ENCODE data around the gene PAGE1.
A peak's percentile ranks its signal among the peaks of the same experiment; 100 is the strongest.
"Not testable (repeated sequence)": the region's sequence is repeated elsewhere in the genome, so short reads cannot be mapped to it uniquely, and the experiment has no call there.

Gene PAGE1, protein sequence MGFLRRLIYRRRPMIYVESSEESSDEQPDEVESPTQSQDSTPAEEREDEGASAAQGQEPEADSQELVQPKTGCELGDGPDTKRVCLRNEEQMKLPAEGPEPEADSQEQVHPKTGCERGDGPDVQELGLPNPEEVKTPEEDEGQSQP

DNA sequence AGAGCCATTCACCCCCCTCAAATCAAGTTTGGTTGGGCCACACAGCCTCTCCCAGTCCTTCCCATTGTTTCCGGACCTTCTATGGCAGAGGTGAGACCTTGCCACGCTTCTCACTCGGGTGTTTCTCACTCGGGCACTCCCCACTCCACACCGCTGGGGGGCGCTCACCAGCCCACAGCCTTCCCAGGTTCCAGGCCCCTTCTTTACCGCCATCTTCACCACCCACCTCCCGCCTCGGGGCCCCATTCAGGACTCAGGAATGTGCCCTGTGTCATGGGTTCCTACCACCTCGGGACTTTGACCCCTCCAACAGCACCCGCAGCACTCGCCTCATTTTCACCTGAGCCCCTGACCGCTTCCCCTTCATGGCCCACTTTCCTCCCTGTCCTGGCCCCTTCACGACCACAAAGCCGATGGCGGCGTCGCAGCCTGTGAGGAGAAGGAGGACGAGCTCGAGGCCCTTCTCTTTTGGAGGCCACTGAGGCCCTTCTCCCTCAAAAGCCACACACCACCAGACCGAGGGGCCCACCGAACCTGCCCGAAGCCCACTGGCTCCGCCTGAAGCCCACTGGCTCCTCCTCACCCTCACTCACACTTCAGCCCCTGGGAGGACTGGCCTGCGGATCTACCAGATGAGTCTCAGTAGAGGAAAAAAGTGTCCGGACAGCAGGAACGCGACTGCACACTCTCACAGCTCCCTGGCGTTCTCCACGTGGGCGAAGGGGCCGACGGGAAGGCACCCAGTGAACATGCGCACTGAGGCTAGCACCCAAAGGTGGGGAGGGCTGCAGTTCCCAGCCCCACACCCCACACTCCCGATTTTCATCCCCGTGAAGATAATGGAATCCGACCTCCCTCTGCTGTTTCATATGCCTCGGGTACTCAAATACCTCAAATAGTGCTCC, at the start of gene PAGE1:
Gene PAGE1 (minus strand): TSS at position 709 of the 905 bp plus-strand sequence. CDS start 1,214 bp downstream, outside the sequence.
- no peak for DNase-seq

DNA sequence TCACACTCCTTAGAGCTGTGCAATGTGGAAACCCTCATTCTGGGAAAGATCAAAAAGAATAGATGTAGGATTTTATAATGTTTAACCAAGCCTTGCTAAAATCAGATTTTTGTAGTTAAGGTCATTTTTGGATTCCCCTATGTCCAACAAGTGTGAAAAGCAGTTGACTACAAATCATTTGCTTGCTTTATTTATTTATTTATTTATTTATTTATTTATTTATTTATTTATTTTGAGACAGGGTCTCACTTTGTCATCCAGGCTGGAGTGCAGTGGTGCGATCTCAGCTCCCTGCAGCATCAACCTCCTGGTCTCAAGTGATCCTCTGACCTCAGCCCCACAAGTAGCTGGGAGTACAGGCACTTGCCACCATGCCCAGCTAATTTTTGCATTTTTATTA, 45.7 kb upstream of the PAGE1 start:
- not testable (repeated sequence) for DNase-seq

DNA sequence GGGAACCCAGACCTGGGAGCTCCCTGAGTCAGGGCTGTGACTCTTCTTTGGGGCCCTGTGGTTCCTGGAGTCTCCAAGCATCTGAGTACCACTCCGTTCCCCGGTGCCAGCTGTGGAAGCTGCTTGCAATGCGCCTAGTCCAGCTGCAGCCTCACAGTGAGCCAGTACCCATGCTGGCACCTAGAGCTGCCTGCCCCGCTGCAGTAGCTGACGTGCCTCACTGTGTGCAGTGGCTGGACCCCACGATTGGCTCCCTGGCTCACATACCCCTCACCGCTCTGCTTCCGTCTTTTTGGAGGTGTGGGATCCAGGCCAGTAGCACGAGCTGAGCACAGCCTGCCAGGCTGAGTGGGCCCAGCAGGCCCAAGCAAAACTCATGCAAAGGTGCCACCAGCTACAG, 32.1 kb upstream of the PAGE1 start:
- DNase-seq: no peak

DNA sequence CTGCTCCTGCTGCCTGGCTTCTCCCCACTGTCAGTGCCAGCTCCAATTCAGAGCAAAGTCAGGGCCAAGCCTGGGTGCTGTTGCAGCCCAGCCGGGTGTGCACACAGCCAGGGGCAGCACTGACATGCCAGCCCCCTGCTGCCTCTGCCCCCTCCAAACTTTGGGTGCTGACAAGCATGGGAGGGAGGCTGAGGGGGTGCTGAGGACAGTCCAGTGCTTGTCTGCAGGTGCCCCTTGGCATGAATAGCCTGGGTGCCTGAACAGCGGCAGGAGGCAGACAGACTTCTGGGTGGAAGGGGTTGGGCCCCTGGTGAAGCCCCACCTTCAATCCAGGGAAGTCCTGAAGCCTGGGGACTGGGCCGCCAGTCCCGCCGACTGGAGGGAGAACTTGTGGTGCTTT, 31.2 kb upstream of the PAGE1 start:
- DNase-seq: no peak

DNA sequence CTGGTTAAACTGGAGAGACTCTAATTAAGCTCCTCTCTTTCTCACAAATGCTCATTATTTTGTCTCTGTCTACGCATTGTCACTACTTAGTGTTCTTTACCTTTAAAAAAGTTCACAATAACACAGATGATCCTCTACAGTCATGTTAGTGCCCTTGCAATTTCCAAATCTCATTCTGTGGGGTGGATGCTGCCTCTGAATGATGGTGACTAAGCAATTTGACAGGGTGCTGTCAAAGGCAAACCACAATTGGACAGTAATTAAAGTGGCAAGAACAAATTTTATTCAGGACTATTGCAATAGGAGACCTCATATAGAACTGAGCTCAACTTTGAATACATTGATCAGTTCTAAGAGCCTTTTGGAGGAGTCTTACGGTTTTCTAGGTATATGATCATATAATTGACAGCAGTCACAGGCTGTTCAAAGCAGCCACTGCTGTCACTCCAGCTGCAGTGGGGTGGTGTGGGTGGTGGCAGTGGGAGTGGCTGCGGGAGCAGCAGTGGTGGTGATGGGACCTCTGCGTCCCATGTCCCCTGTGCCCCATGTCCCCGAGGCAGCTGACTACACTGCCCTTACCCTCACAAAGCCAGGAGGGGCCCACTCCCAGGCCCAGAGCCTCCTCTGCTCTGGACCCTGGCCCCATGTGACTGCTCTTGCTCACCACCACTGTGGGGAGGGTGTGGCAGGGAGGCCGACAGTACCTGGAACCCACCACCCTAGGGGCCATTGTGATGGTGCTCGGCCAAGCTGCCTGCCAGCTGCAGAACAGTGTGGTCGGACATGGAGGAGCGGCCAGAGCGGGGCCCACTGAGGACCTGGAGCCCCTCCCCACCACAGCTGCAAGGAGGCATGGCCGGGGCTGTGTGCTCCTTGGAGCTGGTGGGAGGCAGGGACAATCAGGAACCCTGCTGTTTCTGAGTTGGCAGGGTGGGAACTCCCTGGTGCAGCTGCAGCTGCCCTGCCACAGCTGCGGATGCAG, 30.4 kb upstream of the PAGE1 start:
- DNase-seq: no peak

DNA sequence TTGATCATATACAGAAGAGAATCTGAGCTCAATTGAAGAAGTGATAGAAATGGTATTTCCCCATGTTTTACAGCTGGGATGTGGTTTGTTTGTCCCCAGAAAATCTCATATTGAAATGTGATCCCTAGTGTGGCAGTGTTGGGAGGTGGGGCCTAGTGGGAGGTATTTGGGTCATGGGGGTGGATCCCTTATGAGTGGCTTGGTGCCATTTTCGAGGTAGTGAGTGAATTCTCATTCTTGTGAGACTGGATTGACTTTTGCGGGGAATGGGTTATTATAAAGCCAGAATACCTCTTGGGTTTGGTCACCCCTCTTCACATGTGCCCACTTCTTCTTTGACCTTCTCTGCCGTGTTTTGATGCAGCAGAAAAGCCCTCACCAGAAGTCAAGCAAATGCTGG, 29.6 kb upstream of the PAGE1 start:
- no peak for DNase-seq

DNA sequence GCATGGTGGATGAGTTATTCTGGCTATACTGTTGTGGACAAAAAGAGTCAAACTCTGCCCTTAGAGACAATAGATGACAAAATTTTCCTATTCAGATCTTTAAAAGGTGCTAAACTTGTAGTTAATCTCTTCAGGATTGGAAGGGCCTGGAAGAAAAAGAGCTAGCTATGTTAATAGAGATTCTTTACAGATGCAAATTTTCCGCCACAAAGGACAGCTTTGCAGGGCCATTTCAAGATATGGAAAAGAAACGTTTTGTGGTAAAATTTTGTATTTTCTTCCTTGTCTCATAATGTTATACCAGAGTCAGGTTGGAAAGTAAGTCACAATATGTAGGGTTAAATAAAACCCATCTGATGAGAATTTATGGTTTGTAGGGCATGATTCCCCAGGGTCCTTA, 24.3 kb upstream of the PAGE1 start:
- not testable (repeated sequence) for DNase-seq

DNA sequence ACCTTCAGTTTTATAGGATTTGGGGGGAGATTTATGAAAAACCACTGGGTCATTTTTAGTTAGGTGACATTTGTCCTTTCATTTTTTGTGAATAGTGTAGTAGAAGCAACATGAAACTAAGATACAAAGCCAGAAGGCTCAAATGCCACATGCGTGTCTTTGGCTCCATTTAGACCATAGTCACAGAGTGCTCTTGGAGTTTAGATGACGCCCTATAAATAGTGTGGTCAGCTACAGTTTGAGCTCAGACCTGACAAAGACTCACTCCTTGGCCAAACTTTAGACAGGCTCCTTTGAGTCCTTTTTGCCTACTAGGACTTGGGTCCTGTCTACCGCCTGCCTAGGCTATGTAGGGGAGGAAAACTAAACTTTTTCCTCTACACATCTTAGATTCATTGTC, 16.8 kb upstream of the PAGE1 start:
- no peak for DNase-seq

DNA sequence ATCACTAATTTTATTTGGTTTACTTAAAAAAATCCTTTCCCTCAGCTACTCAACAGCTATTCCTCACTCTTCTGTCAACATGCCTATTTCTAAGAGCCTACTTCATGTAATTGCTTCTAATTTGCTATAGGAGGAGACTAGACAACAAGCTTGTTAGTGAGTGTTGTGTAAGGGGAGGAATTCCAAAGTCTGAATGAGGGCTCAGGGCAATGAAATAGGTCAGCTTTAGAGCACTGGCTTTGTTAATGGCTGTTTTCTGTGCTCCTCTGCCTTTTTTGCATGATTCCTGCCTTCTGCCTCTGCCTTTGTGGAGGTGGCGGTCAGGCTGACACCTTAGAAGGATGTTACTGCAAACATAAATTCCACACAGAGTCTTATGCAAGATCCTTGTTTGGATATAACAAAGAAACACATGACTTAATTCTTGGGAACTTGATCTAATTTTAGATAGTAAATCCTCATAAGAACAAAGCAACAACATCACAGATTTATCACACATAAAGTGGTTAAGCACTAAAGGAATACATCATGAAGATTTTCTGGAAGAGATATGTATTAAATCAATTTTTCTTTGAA, 15.0 kb upstream of the PAGE1 start:
- peak in 1 of 2 experiments; percentile 18 for DNase-seq

DNA sequence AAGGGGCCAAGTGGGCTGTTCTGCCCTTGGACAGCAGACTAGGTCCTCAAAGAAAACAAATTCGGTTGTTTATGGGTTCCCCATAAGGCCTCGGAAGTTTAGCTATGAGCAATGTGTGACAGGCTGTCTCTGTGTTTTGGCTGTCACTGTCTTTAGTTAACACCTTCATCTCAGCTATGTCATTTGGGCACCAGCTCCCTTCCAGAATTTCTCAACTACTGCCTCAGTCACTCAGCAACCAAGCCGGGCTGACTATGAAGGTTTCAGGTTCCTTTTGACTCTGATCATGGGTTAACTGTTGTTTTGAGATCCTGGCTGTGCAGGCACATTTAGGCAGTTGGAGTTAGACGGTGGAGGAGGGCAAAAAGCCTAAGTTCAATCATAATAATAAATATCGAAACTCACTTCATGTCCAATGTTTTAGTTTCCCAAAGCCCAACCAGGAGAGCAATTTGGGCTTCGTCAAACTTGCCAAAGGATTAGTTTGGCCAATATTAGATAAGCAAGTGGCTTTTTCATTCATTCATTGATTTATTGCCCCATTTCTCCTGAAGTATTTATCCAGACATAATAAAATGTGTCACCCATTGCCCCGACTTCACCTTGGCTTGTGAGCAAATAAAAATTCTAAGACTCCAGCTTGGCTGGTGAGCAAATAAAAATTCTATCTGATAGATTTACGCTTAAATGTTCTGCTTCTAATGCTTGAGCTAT, 9.1 kb upstream of the PAGE1 start:
- DNase-seq: no peak

DNA sequence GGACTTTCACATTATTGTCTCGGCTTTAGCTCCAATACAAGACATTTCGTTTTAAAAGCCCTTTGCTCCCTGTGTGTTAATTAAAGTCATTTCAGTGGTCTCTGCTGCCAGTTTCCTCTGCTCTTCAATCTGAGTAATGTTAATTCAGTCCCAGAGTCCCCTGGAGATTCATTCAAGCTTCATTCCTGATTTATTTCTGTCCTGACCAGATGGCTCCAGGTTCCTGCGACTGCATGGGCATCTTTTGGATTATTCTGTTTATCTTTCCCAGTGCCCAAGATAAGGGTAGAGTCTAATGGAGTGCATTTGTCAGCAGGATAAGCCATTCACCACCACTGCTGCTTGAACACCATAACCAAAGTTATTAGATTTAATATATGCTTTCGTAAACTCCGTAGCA, 6.1 kb upstream of the PAGE1 start:
- no peak for DNase-seq

DNA sequence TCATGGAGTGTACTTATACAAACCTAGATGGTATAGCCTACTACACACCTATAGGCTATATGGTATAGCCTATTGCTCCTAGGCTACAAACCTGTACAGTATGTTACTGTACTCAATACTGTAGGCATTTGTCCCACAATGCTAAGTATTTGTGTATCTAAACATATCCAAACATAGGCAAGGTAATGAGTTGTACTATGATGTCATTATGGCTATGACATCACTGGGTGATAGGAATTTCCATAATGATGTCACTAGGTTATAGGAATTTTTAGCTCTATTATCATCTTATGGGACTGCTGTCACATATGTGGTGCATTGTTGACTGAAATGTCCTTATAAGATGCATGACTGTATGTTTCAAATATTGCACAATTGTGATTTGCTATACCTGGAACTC, 5.5 kb upstream of the PAGE1 start:
- no peak for DNase-seq

DNA sequence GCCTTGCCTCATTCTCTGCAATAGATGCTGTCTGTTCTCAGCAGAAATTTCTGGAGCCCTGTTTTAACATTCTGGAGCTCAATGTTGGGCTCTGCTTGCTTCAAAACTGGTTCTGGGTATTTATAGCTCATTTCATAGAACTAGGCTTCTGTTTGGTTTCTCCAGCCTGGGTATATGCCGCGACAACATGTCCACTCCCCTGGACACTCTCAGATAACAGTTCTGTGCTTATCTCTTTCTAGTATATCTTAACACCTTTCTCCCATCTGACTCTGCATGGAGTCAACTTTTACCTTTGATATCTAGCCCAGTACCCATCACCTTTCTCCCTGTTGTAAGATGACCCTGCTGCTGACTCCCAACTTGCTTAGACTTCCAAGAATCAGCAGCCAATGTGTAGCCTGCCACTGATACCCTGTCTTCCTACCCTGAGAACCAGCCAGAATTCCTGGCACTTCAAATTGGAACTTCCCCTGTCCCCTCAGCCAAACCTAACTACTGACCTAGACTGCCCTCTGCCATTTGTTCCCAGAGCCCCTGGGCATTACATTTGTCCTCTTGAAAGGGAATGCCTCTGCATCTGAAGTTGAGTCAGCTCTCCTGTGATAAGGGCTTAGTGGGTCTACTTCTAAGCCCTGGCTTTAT, 20.6 kb downstream of the PAGE1 start:
- DNase-seq: no peak

DNA sequence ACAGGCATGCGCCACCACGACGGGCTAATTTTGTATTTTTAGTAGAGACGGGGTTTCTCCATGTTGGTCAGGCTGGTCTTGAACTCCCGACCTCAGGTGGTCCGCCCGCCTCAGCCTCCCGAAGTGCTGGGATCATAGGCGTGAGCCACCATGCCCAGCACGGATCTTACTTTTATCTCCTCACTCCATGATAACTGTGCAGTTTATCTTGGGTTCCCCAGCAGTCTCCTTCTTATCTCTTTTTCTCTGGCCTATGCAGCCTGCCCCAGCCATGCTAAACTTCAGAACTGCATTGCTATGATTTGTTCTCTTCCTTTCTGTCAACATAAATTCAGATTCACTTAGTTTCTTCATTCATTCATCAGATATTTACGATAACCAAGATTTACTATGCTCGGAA, 22.4 kb downstream of the PAGE1 start:
- DNase-seq: no peak

DNA sequence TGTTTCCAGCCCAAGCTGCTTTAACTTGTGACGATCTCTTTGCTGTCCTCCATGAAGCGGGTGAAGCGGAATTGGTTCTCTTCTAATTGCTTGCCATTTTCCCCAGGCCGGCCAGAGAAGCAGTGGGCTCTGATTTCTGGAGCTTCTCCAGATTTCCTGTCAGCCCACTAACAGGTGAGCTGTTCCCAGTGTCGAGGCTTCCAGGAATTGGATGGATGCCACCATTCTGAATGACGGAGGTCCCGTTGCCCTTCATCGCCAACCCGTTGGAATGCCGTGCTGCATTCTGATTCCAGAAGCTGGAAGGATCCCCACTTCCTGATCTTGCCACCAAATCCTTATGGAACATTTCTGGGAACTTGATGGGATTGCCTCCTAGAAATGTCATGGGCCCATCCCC, 31.0 kb downstream of the PAGE1 start:
- no peak for DNase-seq

DNA sequence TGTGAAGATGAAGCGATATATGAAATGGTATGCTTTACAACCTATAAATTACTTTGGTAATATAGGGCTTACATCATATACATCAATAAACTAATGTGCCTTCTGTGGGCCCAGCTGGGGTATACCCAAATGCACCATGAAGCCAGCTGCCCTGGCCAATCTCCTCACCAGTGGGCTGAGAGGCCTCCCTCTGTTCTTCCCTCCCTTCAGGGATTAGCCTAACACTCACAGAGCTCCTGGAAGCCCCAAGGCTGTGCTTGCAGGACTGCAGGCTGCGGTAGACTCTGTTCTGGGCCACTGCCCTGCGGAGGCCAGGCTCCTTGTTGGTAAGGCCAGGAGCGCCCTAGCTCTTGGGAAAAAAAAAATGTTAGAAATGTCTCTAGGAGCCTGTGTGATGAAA, 33.9 kb downstream of the PAGE1 start:
- DNase-seq: no peak

DNA sequence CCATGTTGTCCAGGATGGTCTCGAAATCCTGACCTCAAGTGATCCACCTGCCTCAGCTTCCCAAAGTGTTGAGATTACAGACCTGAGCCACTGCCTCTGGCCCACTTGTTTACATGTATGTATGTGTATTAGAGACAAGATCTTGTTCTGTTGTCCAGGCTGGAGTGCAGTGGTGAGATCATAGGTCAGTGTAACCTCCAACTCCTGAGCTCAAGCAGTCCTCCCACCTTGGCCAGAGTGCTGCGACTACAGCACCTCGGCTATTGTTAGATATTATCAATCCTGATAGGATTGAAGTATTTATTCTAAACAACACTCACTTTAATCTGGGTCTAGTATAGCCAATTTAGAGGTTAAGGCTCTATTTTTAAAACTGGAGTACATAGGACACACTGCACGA, 36.0 kb downstream of the PAGE1 start:
- DNase-seq: no peak

DNA sequence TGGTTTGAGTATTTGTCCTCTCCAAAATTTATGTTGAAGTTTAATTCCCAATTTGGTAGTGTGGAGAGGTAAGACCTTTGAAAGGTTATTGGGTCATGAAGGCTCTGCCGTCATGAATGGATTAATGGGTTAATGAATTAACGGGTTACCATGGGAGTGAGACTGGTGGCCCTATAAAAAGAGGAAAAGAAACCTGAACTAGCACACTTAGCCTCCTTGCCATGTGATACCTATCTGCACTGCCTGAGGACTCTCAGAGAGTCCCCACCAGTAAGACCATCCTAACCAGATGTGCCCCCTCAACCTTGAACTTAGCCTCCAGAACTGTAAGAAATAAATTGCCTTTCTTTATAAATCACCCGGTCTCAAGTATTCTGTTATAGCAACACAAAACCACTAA, 39.3 kb downstream of the PAGE1 start:
- no peak for DNase-seq

DNA sequence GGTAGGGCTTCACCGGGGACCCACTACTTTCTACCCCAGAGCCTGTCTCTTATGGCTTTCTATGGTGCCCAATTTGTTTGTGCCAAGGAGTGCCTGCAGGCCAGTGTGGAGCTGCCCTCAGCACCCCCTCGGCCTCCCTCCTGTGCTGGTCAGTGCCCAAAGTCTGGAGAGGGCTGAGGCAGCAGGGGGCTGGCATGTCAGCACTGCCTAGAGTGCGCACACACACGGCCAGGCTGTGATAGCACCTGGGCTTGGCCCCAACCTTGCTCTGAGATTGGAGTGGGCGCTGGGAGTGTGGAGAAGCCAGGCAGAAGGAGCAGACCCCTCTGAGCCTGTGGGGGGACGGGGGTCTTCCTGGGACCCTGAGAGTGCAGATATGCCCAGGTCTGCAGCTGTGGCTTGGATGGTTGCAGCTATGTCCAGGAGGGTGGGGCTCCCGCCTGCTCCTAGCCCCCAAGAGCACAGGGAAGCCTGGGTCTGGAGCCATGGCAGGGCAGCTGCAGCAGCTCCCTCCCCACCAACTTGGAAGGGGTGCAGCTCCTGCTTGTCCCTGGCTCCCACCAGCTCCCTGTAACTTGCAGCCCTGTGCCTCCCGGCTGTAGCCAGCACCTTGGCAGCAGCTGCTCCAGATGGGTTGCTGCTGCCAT, 50.7 kb downstream of the PAGE1 start:
- no peak for DNase-seq

All from NCI-H1930 (cell line).